Stomach smooth muscle (tissue), 2 donors: ENCODE results near the gene RCL1.

Experiments
- H3K27ac ChIP-seq: one replicate; pipeline ENCODE4 v1.7.0; 2013; ENCODE audit warnings: mild to moderate bottlenecking, low read length, inconsistent platforms
- H3K27me3 ChIP-seq, 2 donors: one replicate each; pipeline ENCODE4 v1.7.0; 2013; ENCODE audit warnings: low read length in 2 of 2; ENCODE audit not compliant: insufficient read depth in 2 of 2, control insufficient read depth in 1 of 2
- H3K36me3 ChIP-seq, 2 donors: one replicate each; pipeline ENCODE4 v1.7.0; 2013; ENCODE audit warnings: low read length in 2 of 2; ENCODE audit not compliant: control insufficient read depth in 2 of 2, insufficient read depth in 2 of 2
- H3K4me1 ChIP-seq: one replicate; pipeline ENCODE4 v1.7.0; 2013; ENCODE audit warnings: low read length; ENCODE audit not compliant: control insufficient read depth, insufficient read depth
- H3K4me3 ChIP-seq, 2 donors: one replicate each; pipeline ENCODE4 v1.7.0; 2013; ENCODE audit warnings: low read length in 2 of 2
- H3K9ac ChIP-seq, 2 donors: one replicate each; pipeline ENCODE4 v1.7.0; 2013; ENCODE audit warnings: low read length in 2 of 2, mild to moderate bottlenecking in 1 of 2
- H3K9me3 ChIP-seq, 2 donors: one replicate each; pipeline ENCODE4 v1.7.0; 2013; ENCODE audit warnings: low read length in 2 of 2; ENCODE audit not compliant: control insufficient read depth in 2 of 2
- donor health status: healthy.
- donor health status: Pancreatic carcinoma.

Gene RCL1

GRCh38 chr9:4830699-4831098 lies 38.0 kb downstream of the RCL1 start:
- H3K9ac ChIP-seq = no peak overlapping the region
- no peaks in the 10 kb centered on the region for H3K27me3 ChIP-seq
- no peaks in the 10 kb centered on the region for H3K4me1 ChIP-seq
- H3K9me3 ChIP-seq = no peaks in the 10 kb centered on the region
- peaks cover 8 to 11% of the 10 kb centered on the region in 2 donors for H3K36me3 ChIP-seq
- H3K4me3 ChIP-seq = no peak overlapping the region
- no peak overlapping the region for H3K27ac ChIP-seq

DNA sequence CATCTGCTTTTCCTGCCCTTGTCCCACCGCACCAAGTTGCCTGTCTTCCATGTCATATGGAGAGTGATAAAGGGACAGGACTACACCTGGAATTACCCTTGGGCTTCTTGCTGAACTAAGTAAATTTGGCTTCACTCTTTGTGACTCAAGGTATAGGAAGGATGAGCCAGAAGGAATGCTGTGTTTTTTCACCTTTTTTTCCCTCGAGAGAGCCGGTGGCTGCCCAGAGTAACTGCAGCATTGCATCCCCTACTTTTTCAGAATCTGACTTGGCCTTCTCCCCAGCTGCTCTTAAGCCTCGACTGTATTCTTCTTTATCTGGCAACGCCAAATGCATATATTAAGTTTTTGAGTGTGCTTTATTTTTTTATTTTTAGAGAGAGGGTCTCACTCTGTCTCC lies 38.4 kb downstream of the RCL1 start:
- H3K4me1 ChIP-seq = no peaks in the 10 kb centered on the region
- no peak overlapping the region for H3K4me3 ChIP-seq
- no peak overlapping the region for H3K27ac ChIP-seq
- no peak overlapping the region for H3K9ac ChIP-seq
- H3K27me3 ChIP-seq = no peaks in the 10 kb centered on the region
- H3K9me3 ChIP-seq = no peaks in the 10 kb centered on the region
- peaks cover 9 to 11% of the 10 kb centered on the region in 2 donors for H3K36me3 ChIP-seq

- H3K9ac ChIP-seq = no peak overlapping the region
- no peak overlapping the region for H3K4me3 ChIP-seq
- no peak overlapping the region for H3K27ac ChIP-seq
- H3K27me3 ChIP-seq = no peaks in the 10 kb centered on the region
- H3K4me1 ChIP-seq = no peaks in the 10 kb centered on the region
- H3K36me3 ChIP-seq = peaks cover 9 to 11% of the 10 kb centered on the region in 2 donors
- H3K9me3 ChIP-seq = no peaks in the 10 kb centered on the region
Observed at GRCh38 chr9:4831944-4832343, 39.2 kb downstream of the RCL1 start.

- Histone ChIP-seq H3K4me3 (no peak overlapping the region), H3K9ac (no peak overlapping the region), H3K4me1 (no peaks in the 10 kb centered on the region), H3K36me3 (peaks cover 9 to 11% of the 10 kb centered on the region in 2 donors), H3K27me3 (no peaks in the 10 kb centered on the region), H3K9me3 (no peaks in the 10 kb centered on the region), H3K27ac (no peak overlapping the region)
Observed at GRCh38 chr9:4832786-4833579, 40.2 kb downstream of the RCL1 start.

DNA sequence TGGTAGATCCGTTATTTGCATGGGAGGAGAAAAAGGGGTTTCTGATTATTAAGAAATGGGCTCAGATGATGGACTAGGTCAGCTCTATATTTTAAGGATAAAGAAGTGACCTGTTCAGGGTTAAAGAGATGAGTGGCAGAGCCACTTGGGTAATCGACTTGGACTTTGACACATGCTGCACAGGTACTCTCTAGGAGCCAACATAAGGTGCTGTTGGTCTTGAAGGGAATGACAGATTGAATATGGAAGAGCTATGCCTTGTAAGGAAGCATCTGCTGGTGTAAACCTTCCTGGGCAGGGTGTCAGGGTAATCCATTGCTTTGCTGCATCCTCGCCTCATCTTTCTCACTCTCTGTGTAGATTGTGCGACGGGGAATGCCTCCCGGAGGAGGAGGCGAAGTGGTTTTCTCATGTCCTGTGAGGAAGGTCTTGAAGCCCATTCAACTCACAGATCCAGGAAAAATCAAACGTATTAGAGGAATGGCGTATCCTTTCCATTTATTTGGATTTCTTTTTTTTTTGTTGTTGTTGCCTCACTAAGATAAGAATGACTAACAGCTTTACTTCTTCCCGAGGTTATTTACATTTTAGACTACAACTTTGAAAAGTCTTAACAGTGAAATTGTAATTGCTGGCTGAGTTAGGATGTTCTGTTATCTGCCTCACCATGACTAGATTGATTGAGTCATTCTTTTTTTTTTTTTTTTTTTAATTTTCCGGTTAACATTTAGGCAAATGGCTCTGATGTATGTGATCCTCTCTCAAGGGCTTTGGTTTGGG lies 41.2 kb downstream of the RCL1 start:
- no peaks in the 10 kb centered on the region for H3K27me3 ChIP-seq
- H3K4me1 ChIP-seq = no peaks in the 10 kb centered on the region
- no peak overlapping the region for H3K4me3 ChIP-seq
- no peak overlapping the region for H3K27ac ChIP-seq
- H3K36me3 ChIP-seq = peaks cover 9 to 11% of the 10 kb centered on the region in 2 donors
- no peak overlapping the region for H3K9ac ChIP-seq
- no peaks in the 10 kb centered on the region for H3K9me3 ChIP-seq

DNA sequence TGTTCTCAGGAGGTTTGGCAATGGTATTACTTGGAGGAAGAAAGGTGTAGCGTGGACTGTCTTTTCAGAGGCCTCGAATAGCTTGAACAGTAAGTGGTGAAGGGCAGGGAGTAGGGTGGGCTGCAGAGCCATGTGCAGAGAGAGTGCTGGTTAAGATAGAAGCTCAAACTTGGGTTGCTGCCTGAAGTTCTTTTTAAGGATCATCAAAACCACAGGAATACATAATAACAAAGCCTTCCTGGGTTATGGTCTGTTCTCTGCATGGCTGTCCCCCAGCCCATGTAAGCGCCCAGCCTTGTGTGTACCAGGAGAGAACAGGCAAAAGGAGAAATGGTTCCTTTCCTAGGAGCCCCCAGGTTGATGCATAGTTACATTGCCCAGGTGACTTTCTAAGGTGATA lies 43.9 kb downstream of the RCL1 start:
- Histone ChIP-seq H3K9me3 (no peaks in the 10 kb centered on the region), H3K27ac (no peak overlapping the region), H3K27me3 (no peaks in the 10 kb centered on the region), H3K36me3 (peaks cover 17% of the 10 kb centered on the region in 2 donors), H3K9ac (no peak overlapping the region), H3K4me3 (no peak overlapping the region), H3K4me1 (no peaks in the 10 kb centered on the region)

DNA sequence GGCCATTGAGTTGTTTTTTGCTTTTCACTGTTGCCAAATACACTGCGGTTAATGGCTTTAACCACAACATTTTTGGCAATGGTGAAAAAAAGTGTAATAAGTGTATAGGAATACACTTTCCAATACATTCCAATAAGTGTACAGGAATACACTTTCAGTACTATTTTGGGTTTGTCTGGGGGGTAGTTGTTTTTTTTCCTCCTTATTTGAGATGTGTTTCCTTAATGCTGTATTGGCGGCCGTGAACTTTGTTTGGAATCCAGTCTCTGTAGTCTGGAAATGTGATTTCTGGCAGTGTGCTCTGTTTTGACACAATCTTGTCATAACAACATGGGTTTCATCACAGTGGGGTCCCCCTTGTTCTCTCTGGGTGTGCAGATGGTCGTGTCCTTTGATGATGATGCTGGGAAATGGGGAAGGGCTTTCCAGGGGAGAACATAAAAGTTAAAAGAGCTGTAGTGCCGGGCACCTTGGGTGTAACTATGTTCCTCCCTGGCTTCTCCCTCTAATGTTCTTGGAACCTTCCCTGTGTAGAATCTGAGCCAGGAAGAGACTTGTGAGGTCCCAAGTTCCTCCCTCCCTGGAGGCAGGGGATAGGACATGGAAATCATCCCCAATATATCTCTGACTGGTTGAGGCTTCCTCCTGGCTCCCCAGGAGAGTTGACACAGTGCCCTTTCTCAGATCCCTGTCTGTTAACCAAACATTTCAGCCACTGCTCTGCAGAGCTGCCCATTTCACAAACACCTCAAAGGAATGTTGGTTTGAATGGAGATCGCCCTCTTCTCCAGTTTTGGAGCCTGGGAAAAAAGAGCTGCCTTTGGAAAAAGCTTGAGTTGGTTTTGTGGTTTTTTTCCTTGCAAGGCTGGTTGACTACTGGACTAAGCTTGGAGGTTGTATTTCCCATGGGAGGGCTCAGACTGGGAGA lies 44.8 kb downstream of the RCL1 start:
- no peaks in the 10 kb centered on the region for H3K9me3 ChIP-seq
- no peak overlapping the region for H3K4me3 ChIP-seq
- H3K27me3 ChIP-seq = no peaks in the 10 kb centered on the region
- peaks cover 17% of the 10 kb centered on the region in 2 donors for H3K36me3 ChIP-seq
- no peaks in the 10 kb centered on the region for H3K4me1 ChIP-seq
- H3K27ac ChIP-seq = no peak overlapping the region
- H3K9ac ChIP-seq = no peak overlapping the region

GRCh38 chr9:4838189-4838546 lies 45.4 kb downstream of the RCL1 start:
- Histone ChIP-seq H3K36me3 (peaks cover 13 to 16% of the 10 kb centered on the region in 2 donors), H3K9me3 (no peaks in the 10 kb centered on the region), H3K27me3 (no peaks in the 10 kb centered on the region), H3K4me3 (no peak overlapping the region), H3K4me1 (no peaks in the 10 kb centered on the region), H3K9ac (no peak overlapping the region), H3K27ac (no peak overlapping the region)

DNA sequence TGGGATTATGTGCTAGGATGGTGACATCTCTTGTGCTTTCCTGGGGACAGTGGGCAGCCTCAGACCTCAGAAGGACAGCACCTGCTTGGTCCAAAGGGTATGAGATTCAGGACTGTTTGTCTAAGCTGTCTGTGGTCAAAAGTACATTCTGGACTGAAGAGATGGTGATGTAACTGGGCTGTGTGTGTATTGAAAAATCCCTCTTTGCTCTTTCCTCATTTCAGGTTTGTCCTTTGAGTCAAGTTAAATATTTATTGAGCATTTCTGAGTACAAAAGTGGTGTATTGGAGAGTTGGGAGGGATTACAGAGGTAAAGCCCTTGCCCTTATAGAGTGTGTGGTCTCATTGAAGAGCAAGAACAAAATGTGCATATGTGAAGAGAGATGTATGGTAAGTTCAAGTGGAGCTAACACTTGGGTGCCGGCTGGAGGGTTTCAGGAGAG lies 46.7 kb downstream of the RCL1 start:
- no peaks in the 10 kb centered on the region for H3K4me1 ChIP-seq
- no peaks in the 10 kb centered on the region for H3K9me3 ChIP-seq
- H3K27ac ChIP-seq = no peak overlapping the region
- no peak overlapping the region for H3K9ac ChIP-seq
- H3K36me3 ChIP-seq = peaks cover 13 to 21% of the 10 kb centered on the region in 2 donors
- H3K4me3 ChIP-seq = no peak overlapping the region
- H3K27me3 ChIP-seq = no peaks in the 10 kb centered on the region

GRCh38 chr9:4840018-4840417 lies 47.3 kb downstream of the RCL1 start:
- Histone ChIP-seq H3K9me3 (no peaks in the 10 kb centered on the region), H3K27me3 (no peaks in the 10 kb centered on the region), H3K4me1 (no peaks in the 10 kb centered on the region), H3K36me3 (peaks cover 16 to 27% of the 10 kb centered on the region in 2 donors), H3K9ac (no peak overlapping the region), H3K4me3 (no peak overlapping the region), H3K27ac (no peak overlapping the region)
